ENCODE data around the gene AOX1.
"Not testable (repeated sequence)": the region's sequence is repeated elsewhere in the genome, so short reads cannot be mapped to it uniquely, and the experiment has no call there.

Gene AOX1

GRCh38 chr2:200608341-200609027 lies 22.7 kb downstream of the AOX1 start:
- H3K36me3 ChIP-seq (ENCODE audit: control insufficient read depth, insufficient read depth, low read length) = no peaks in the 10 kb centered on the region
- H3K27me3 ChIP-seq (ENCODE audit: control insufficient read depth, insufficient read depth, low read length) = no peaks in the 10 kb centered on the region
- H3K4me1 ChIP-seq (ENCODE audit: control insufficient read depth, insufficient read depth, low read length) = no peaks in the 10 kb centered on the region
- no peak overlapping the region for H3K4me3 ChIP-seq (ENCODE audit: low read length)
- H3K27ac ChIP-seq (ENCODE audit: low read depth, low read length) = no peak overlapping the region
- no peak overlapping the region for H3K9ac ChIP-seq (ENCODE audit: low read length)

DNA sequence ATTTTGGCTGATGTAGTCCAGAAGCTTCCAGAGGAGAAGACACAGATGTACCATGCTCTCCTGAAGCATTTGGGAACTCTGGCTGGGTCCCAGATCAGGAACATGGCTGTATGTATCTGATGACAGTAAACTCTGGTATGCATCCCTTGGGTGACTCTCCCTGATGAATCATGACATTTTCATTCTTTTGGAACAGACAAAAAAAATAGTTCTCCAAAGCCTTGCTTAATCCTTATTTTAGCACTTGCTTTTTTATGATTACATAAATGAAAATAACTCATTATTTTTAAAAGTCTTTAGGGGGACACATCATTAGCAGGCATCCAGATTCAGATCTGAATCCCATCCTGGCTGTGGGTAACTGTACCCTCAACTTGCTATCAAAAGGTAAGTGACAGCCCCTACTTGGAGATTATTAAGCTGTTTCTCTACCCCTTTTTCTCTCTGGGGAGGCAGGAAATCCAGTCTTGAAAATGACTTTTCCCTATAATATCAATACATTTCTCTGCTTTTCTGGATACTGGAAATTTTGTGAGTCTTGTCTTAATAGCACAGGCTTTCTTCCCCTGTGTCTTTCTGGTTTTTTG lies 23.3 kb downstream of the AOX1 start:
- Histone ChIP-seq H3K27me3 (ENCODE audit: control insufficient read depth, insufficient read depth, low read length) (no peaks in the 10 kb centered on the region), H3K27ac (ENCODE audit: low read depth, low read length) (no peak overlapping the region), H3K4me3 (ENCODE audit: low read length) (no peak overlapping the region), H3K4me1 (ENCODE audit: control insufficient read depth, insufficient read depth, low read length) (no peaks in the 10 kb centered on the region), H3K36me3 (ENCODE audit: control insufficient read depth, insufficient read depth, low read length) (no peaks in the 10 kb centered on the region), H3K9ac (ENCODE audit: low read length) (no peak overlapping the region)

DNA sequence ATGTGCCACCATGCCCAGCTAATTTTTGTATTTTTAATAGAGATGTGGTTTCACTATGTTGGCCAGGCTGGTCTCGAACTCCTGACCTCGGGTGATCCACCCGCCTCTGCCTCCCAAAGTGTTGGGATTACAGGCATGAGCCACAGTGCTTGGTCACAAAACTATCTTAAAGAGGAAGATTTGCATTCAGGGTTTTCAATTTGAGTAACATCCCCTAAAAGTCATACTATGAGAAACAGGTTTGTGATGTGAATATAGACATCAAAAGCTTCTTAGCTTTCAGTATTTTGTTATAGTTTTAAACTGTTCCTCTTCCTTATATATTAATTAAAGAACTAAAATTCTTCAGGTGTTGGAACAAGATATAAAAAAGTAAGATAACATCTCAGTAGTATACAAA lies 24.4 kb downstream of the AOX1 start:
- not testable (repeated sequence) for H3K27me3 ChIP-seq (ENCODE audit: control insufficient read depth, insufficient read depth, low read length); H3K27ac ChIP-seq (ENCODE audit: low read depth, low read length); H3K36me3 ChIP-seq (ENCODE audit: control insufficient read depth, insufficient read depth, low read length); H3K9ac ChIP-seq (ENCODE audit: low read length); H3K4me3 ChIP-seq (ENCODE audit: low read length); H3K4me1 ChIP-seq (ENCODE audit: control insufficient read depth, insufficient read depth, low read length)

DNA sequence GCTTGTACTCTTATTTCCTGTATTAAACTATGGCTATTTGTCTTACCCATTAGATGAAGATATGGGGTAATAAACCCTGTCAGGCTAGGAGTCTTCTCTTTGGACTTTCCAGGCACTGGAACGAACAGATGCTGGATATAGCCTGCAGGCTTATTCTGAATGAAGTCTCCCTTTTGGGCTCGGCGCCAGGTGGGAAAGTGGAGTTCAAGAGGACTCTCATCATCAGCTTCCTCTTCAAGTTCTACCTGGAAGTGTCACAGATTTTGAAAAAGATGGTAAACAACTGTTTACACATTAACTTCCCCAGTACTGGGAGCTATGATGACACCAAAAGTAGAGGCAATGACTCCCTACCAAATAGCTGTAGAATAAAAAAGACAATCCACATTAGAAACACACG lies 27.9 kb downstream of the AOX1 start:
- Histone ChIP-seq H3K36me3 (ENCODE audit: control insufficient read depth, insufficient read depth, low read length) (no peaks in the 10 kb centered on the region), H3K27me3 (ENCODE audit: control insufficient read depth, insufficient read depth, low read length) (no peaks in the 10 kb centered on the region), H3K4me3 (ENCODE audit: low read length) (no peak overlapping the region), H3K4me1 (ENCODE audit: control insufficient read depth, insufficient read depth, low read length) (no peaks in the 10 kb centered on the region), H3K27ac (ENCODE audit: low read depth, low read length) (no peak overlapping the region), H3K9ac (ENCODE audit: low read length) (no peak overlapping the region)

- Histone ChIP-seq H3K4me3 (ENCODE audit: low read length) (no peak overlapping the region), H3K27me3 (ENCODE audit: control insufficient read depth, insufficient read depth, low read length) (no peaks in the 10 kb centered on the region), H3K4me1 (ENCODE audit: control insufficient read depth, insufficient read depth, low read length) (no peaks in the 10 kb centered on the region), H3K27ac (ENCODE audit: low read depth, low read length) (no peak overlapping the region), H3K36me3 (ENCODE audit: control insufficient read depth, insufficient read depth, low read length) (no peaks in the 10 kb centered on the region), H3K9ac (ENCODE audit: low read length) (no peak overlapping the region)
Observed at GRCh38 chr2:200614249-200614648, 28.4 kb downstream of the AOX1 start.

GRCh38 chr2:200615247-200615646 lies 29.4 kb downstream of the AOX1 start:
- Histone ChIP-seq H3K9ac (ENCODE audit: low read length) (no peak overlapping the region), H3K4me3 (ENCODE audit: low read length) (no peak overlapping the region), H3K36me3 (ENCODE audit: control insufficient read depth, insufficient read depth, low read length) (no peaks in the 10 kb centered on the region), H3K27me3 (ENCODE audit: control insufficient read depth, insufficient read depth, low read length) (no peaks in the 10 kb centered on the region), H3K27ac (ENCODE audit: low read depth, low read length) (no peak overlapping the region), H3K4me1 (ENCODE audit: control insufficient read depth, insufficient read depth, low read length) (no peaks in the 10 kb centered on the region)

DNA sequence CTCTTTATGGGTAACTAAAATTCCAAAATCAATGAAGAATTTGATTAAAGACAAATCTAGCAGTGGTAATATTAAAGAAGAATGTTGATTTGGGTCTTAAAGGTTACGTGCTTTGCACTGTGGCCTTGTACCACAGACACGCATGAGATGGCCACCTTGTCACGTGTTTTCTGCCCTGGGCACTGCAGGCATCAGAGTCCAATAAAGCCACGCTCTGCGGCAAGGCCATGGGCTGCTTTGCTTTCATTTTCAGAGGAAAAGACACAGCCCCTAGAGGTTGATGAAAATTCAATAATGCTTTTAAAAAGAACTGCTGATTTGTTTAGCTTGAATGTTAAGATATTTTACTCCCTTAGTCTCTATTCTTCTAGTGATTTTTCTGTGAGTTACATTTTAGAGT lies 30.4 kb downstream of the AOX1 start:
- Histone ChIP-seq H3K4me3 (ENCODE audit: low read length) (no peak overlapping the region), H3K4me1 (ENCODE audit: control insufficient read depth, insufficient read depth, low read length) (no peaks in the 10 kb centered on the region)

DNA sequence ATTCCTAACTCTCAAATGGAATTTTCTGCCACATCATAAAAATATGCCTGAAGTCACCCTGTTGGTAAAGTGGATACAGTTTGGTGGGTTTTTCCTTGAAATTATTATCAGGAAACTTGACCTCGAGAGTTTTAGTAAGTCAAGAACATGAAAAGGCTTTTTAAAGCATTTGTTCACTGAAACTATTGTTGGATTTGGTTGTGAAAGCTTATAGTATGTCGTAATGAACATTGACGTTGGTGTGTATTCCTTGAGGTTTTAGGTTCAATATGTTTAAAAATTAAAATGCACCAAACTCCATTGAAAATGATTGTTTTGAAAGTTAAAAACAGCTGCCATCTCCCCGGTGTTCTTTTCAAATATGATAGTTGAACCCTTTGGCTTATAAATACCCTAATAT lies 30.8 kb downstream of the AOX1 start:
- Histone ChIP-seq H3K36me3 (ENCODE audit: control insufficient read depth, insufficient read depth, low read length) (no peaks in the 10 kb centered on the region), H3K4me1 (ENCODE audit: control insufficient read depth, insufficient read depth, low read length) (no peaks in the 10 kb centered on the region), H3K9ac (ENCODE audit: low read length) (no peak overlapping the region), H3K27ac (ENCODE audit: low read depth, low read length) (no peak overlapping the region), H3K4me3 (ENCODE audit: low read length) (no peak overlapping the region), H3K27me3 (ENCODE audit: control insufficient read depth, insufficient read depth, low read length) (no peaks in the 10 kb centered on the region)

More for the DNA sequence above, 30.4 kb downstream of the AOX1 start:
- Histone ChIP-seq H3K27me3 (ENCODE audit: control insufficient read depth, insufficient read depth, low read length) (no peaks in the 10 kb centered on the region), H3K36me3 (ENCODE audit: control insufficient read depth, insufficient read depth, low read length) (no peaks in the 10 kb centered on the region), H3K9ac (ENCODE audit: low read length) (no peak overlapping the region), H3K27ac (ENCODE audit: low read depth, low read length) (no peak overlapping the region)

DNA sequence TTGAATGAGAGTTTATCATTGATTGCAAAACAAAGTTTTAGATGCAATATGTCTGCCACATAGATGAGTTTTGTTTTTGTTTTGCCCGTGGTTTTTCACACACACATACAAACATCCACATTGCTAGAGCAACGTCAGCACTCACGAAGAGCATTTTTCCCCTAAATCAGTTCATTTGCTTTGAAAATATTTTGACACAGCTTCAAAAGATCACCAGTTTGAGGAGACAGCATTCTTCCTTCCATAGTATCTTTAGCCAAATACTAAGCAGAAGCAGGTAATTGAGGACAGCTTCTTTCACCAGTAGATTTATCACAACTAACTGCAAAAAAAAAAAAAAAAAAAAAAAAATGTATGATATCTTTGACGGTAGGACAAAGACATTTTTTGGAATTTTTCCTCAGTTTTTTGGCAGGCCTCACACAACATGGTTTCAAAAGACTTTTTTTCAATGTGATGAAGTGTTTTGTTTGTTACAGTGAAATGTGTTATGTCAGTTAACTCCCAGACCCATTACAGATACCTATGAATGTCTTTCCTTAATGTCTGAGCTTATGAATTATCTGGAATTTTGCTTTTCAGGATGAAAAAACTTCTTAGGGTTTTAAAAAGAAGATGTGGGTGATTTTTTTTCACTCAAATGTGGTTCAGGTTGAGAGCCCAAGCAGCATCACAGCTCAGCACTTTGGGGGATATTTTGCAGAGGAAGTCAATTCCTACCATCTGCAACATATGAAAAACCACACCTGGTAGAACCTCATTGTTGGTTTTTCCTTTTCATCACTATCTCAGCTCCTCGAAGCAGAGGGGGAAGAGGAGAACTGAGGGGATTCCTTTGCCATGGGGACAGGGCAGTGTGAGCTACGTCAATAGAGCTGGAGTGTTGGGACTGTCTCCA lies 31.6 kb downstream of the AOX1 start:
- H3K4me3 ChIP-seq (ENCODE audit: low read length) = no peak overlapping the region
- H3K9ac ChIP-seq (ENCODE audit: low read length) = no peak overlapping the region
- no peaks in the 10 kb centered on the region for H3K27me3 ChIP-seq (ENCODE audit: control insufficient read depth, insufficient read depth, low read length)
- no peak overlapping the region for H3K27ac ChIP-seq (ENCODE audit: low read depth, low read length)
- no peaks in the 10 kb centered on the region for H3K36me3 ChIP-seq (ENCODE audit: control insufficient read depth, insufficient read depth, low read length)
- no peaks in the 10 kb centered on the region for H3K4me1 ChIP-seq (ENCODE audit: control insufficient read depth, insufficient read depth, low read length)

- Histone ChIP-seq H3K27ac (ENCODE audit: low read depth, low read length) (no peak overlapping the region), H3K27me3 (ENCODE audit: control insufficient read depth, insufficient read depth, low read length) (no peaks in the 10 kb centered on the region), H3K4me1 (ENCODE audit: control insufficient read depth, insufficient read depth, low read length) (no peaks in the 10 kb centered on the region), H3K9ac (ENCODE audit: low read length) (no peak overlapping the region), H3K4me3 (ENCODE audit: low read length) (no peak overlapping the region), H3K36me3 (ENCODE audit: control insufficient read depth, insufficient read depth, low read length) (no peaks in the 10 kb centered on the region)
Observed at GRCh38 chr2:200618054-200618419, 32.2 kb downstream of the AOX1 start.

DNA sequence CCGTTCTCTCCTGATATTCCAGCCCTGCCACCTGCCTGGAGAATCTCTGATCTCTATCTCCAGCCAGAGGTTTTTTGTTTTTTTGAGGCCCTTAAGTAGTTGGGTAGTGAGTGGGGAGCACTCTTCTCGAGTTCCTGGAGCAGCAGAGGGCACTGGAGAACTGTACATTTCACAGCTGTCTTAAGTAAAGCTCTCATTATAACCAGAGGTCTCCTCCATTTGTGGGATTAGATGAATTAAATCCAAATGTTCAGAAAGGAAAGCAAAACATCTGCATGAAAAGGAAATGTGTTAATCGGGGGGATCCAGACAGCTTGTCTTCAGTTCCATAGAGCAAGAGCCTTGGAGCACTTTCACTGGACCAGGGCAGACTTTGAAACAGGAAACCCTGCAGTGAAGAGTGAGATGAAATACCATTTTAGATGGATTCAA lies 32.8 kb downstream of the AOX1 start:
- H3K4me3 ChIP-seq (ENCODE audit: low read length) = no peak overlapping the region
- no peaks in the 10 kb centered on the region for H3K27me3 ChIP-seq (ENCODE audit: control insufficient read depth, insufficient read depth, low read length)
- H3K27ac ChIP-seq (ENCODE audit: low read depth, low read length) = no peak overlapping the region
- no peak overlapping the region for H3K9ac ChIP-seq (ENCODE audit: low read length)
- no peaks in the 10 kb centered on the region for H3K4me1 ChIP-seq (ENCODE audit: control insufficient read depth, insufficient read depth, low read length)
- H3K36me3 ChIP-seq (ENCODE audit: control insufficient read depth, insufficient read depth, low read length) = no peaks in the 10 kb centered on the region

- no peak overlapping the region for H3K4me3 ChIP-seq (ENCODE audit: low read length)
- H3K27ac ChIP-seq (ENCODE audit: low read depth, low read length) = no peak overlapping the region
- H3K4me1 ChIP-seq (ENCODE audit: control insufficient read depth, insufficient read depth, low read length) = no peaks in the 10 kb centered on the region
Observed at GRCh38 chr2:200619279-200619678, 33.5 kb downstream of the AOX1 start.

More at GRCh38 chr2:200619279-200619678, 33.5 kb downstream of the AOX1 start:
- no peak overlapping the region for H3K9ac ChIP-seq (ENCODE audit: low read length)
- no peaks in the 10 kb centered on the region for H3K27me3 ChIP-seq (ENCODE audit: control insufficient read depth, insufficient read depth, low read length)
- no peaks in the 10 kb centered on the region for H3K36me3 ChIP-seq (ENCODE audit: control insufficient read depth, insufficient read depth, low read length)

Measured in rectal smooth muscle tissue (tissue), 1 donor.